Sigmoid colon (tissue), 7 donors: ENCODE data around the gene PLP2. TPM values are rescaled to one million over a fixed set of nuclear protein-coding genes. Genes with fewer than 3 reads are reported as not detected.

Experiments
- DNase-seq: peaks from one replicate; pipeline ENCODE4 v3.0.0-alpha.2; 2019
- H3K27ac ChIP-seq, 4 donors: fragments of 200-600 bp; sonication (generic); one replicate each; pipeline ENCODE4 v1.5.1; 2016 to 2019; ENCODE audit warnings: mild to moderate bottlenecking in 1 of 4
- H3K27me3 ChIP-seq, 3 donors: fragments of 200-600 bp; sonication (generic); one replicate each; pipeline ENCODE4 v1.5.1; 2019; ENCODE audit warnings: mild to moderate bottlenecking in 1 of 3
- H3K36me3 ChIP-seq, 4 donors: fragments of 200-600 bp; sonication (generic); one replicate each; pipeline ENCODE4 v1.5.1; 2016 to 2019
- H3K4me1 ChIP-seq, 4 donors: fragments of 200-600 bp; sonication (generic); one replicate each; pipeline ENCODE4 v1.5.1; 2017 to 2019
- H3K4me3 ChIP-seq, 4 donors: fragments of 200-600 bp; sonication (generic); one replicate each; pipeline ENCODE4 v1.5.1; 2017 to 2019; ENCODE audit warnings: mild to moderate bottlenecking in 2 of 4, moderate library complexity in 1 of 4
- H3K9me3 ChIP-seq, 4 donors: fragments of 200-600 bp in 3 of 4; sonication (generic) in 3 of 4; one replicate each; pipeline versions ENCODE4 v1.5.1 to v1.6.1; 2013 to 2019
- CTCF ChIP-seq, 4 experiments: fragments of 450-650 bp in 3 of 4; fragments of 200-600 bp in 1 of 4; IDR thresholded peaks; one replicate each; pipeline ENCODE4 v1.5.1; 2016 to 2019; ENCODE audit warnings: antibody characterized with exemption in 4 of 4, mild to moderate bottlenecking in 3 of 4, moderate library complexity in 2 of 4
- EP300 ChIP-seq, 4 donors: sonication (generic); formaldehyde crosslinking; IDR thresholded peaks; one replicate each; pipeline ENCODE4 v1.6.1; 2017; ENCODE audit warnings: antibody characterized with exemption in 4 of 4
- POLR2A ChIP-seq, 2 donors: fragments of 450-650 bp; IDR thresholded peaks; one replicate each; pipeline ENCODE4 v1.6.1; 2016; ENCODE audit warnings: antibody characterized with exemption in 2 of 2, mild to moderate bottlenecking in 2 of 2, moderate library complexity in 2 of 2
- POLR2AphosphoS5 ChIP-seq, 4 donors: sonication (generic); formaldehyde crosslinking; IDR thresholded peaks; one replicate each; pipeline ENCODE4 v1.6.1; 2017; ENCODE audit warnings: antibody characterized with exemption in 4 of 4
- WGBS, 2 donors: extraction: QIAGEN DNeasy Blood & Tissue Kit; methylation state at CpG; one replicate each; pipeline ENCODE4 v1.1.7; 2013; 5-methylcytosine and 5-hydroxymethylcytosine counted together
- intact Hi-C: fragments of 100-400 bp; cut with DNase I; formaldehyde crosslinking; loops from one replicate; pipeline ENCODE4 v1.15.1; 2023
- polyA plus RNA-seq, 3 donors: library from polyadenylated mRNA; stranded (reverse); fragments of 200-250 nt; gene quantifications; one replicate each; pipeline ENCODE4 v1.2.3, GENCODE V29; 2013
- total RNA-seq, 4 donors: library from RNA; depleted of rRNA; stranded (reverse); fragments of >200 nt; gene quantifications; one replicate each; pipeline ENCODE4 v1.1.0, GENCODE V29; 2016
- donor health status: healthy with polysubstance abuse.
- donor health status: Bipolar disorder and iron deficiency.
- donor health status: healthy.

The PLP2 gene
- total and polyA plus RNA-seq, 7 donors: 39.0 to 185 (median 61.7) TPM

- Histone ChIP-seq H3K9me3 (no peaks in the 10 kb centered on the region), H3K27ac (peak within 1 kb of the TSS; percentile 89 to 92 (median 91)), H3K27me3 (no peaks in the 10 kb centered on the region), H3K4me3 (peak within 1 kb of the TSS; percentile 14 to 45 (median 40)), H3K4me1 (peaks cover 0 to 13% (median 6%) of the 10 kb centered on the region in 4 donors), H3K36me3 (no peaks in the 10 kb centered on the region)
- TF ChIP-seq POLR2AphosphoS5 (IDR thresholded peaks at IDR 0.05): no peak
- no peak for TF ChIP-seq EP300 (IDR thresholded peaks at IDR 0.05)
- no peak for TF ChIP-seq CTCF (IDR thresholded peaks at IDR 0.05)
- no peak for TF ChIP-seq POLR2A (IDR thresholded peaks at IDR 0.05)
- DNase-seq: no peak
- intact Hi-C loops: loop anchor here (10.0 kb wide), 1 partner anchor 118 kb away; the partner anchor contains the start of gene TFE3
- WGBS, 2 donors: 62 to 77% methylated on average over 28 of the region's 28 CpGs
Observed at GRCh38 chrX:49162620-49163019, 9.1 kb upstream of the PLP2 start, which contains the start of gene MAGIX. Gene MAGIX (plus strand): TSS chrX:49162758. CDS start chrX:49162890, 132 bp downstream.

DNA sequence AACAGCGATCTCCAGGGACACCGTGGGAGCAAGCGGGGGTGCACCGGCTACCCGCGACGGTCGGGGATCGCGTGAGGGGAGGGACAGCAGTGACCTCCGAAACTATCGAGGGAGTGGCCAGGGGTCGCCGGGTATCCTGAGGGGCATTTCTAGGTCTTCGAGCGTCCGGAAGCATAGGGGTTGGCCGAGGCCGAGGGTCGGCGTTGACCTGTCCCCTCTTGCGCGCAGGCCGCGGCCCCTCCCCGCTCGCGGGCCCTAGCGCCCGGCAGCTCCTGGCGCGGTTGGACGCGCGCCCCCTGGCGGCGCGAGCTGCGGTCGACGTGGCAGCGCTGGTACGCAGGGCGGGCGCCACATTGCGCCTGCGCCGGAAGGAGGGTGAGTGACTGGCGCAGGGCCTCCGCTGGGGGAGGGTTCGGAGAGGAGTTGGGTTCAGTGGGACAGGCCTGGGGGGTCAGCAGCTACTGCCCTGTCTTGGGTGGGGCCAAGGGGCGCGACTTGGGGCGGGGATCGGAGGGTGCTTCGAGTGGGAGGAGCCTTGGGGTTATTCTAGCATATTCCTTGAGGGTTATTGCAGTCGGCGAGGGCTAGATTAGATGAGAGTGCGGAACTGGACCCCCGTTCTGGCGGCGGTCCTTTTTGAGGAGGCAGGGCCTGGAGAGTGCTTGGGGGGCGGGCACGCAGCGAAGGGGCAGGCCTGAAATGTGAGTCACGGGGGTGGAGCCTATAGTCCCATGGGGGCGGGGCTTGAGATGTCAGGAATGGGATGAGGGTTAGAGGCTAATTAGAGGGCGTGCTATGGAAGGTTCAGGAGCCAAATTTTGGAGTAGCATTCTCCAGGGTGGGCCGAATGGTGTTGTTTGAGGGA, 7.9 kb upstream of the PLP2 start:
- peak overlapping the region; percentile 14 to 45 (median 40) for H3K4me3 ChIP-seq
- no peaks in the 10 kb centered on the region for H3K9me3 ChIP-seq
- H3K27me3 ChIP-seq: no peaks in the 10 kb centered on the region
- H3K4me1 ChIP-seq: peaks cover 0 to 13% (median 11%) of the 10 kb centered on the region in 4 donors
- peak overlapping the region; percentile 89 to 92 (median 91) for H3K27ac ChIP-seq
- intact Hi-C loops: loop anchor here (10.0 kb wide), 1 partner anchor 119 kb away; the partner anchor contains the start of gene TFE3
- H3K36me3 ChIP-seq: no peaks in the 10 kb centered on the region
- peak; percentile 94 for DNase-seq
- 1% methylated on average over 69 of the region's 69 CpGs for WGBS, 2 donors
- TF ChIP-seq CTCF (IDR thresholded peaks at IDR 0.05) (peak in 2 of 4 experiments; percentile 23 to 76), EP300 (IDR thresholded peaks at IDR 0.05) (no peak), POLR2A (IDR thresholded peaks at IDR 0.05) (no peak), POLR2AphosphoS5 (IDR thresholded peaks at IDR 0.05) (peak in 3 of 4 donors; percentile 27 to 75 (median 69))

GRCh38 chrX:49164589-49165360, 6.9 kb upstream of the PLP2 start:
- no peak for DNase-seq
- Histone ChIP-seq H3K27me3 (no peaks in the 10 kb centered on the region), H3K36me3 (no peaks in the 10 kb centered on the region), H3K9me3 (no peaks in the 10 kb centered on the region), H3K4me1 (peaks cover 0 to 13% (median 11%) of the 10 kb centered on the region in 4 donors), H3K4me3 (no peak overlapping the region), H3K27ac (peak overlapping the region; percentile 89 to 92 (median 91))
- TF ChIP-seq POLR2A (IDR thresholded peaks at IDR 0.05): no peak
- TF ChIP-seq POLR2AphosphoS5 (IDR thresholded peaks at IDR 0.05): no peak
- no peak for TF ChIP-seq EP300 (IDR thresholded peaks at IDR 0.05)
- no peak for TF ChIP-seq CTCF (IDR thresholded peaks at IDR 0.05)
- intact Hi-C loops: loop anchor here (10.0 kb wide), 1 partner anchor 120 kb away; the partner anchor contains the start of gene TFE3
- 87 to 94% methylated on average over 31 of the region's 31 CpGs for WGBS, 2 donors

GRCh38 chrX:49165901-49166881, 5.5 kb upstream of the PLP2 start:
- 10 to 24% methylated on average over 61 of the region's 61 CpGs for WGBS, 2 donors

More at GRCh38 chrX:49165901-49166881, 5.5 kb upstream of the PLP2 start:
- no peaks in the 10 kb centered on the region for H3K36me3 ChIP-seq
- peaks cover 0 to 13% (median 13%) of the 10 kb centered on the region in 4 donors for H3K4me1 ChIP-seq
- peak; percentile 93 for DNase-seq
- intact Hi-C loops: loop anchor here (10.0 kb wide), 1 partner anchor 121 kb away; the partner anchor contains the start of gene TFE3
- peak in 1 of 2 donors; percentile 10 for TF ChIP-seq POLR2A (IDR thresholded peaks at IDR 0.05)
- TF ChIP-seq POLR2AphosphoS5 (IDR thresholded peaks at IDR 0.05): peak in 3 of 4 donors; percentile 30 to 65 (median 49)
- peak in 2 of 4 experiments; percentile 16 to 20 for TF ChIP-seq CTCF (IDR thresholded peaks at IDR 0.05)
- no peak for TF ChIP-seq EP300 (IDR thresholded peaks at IDR 0.05)
- H3K27me3 ChIP-seq: no peaks in the 10 kb centered on the region
- H3K4me3 ChIP-seq: peak overlapping the region; percentile 21 to 48 (median 44)
- no peaks in the 10 kb centered on the region for H3K9me3 ChIP-seq
- H3K27ac ChIP-seq: peak overlapping the region; percentile 89 to 92 (median 91)
